CD4-positive, alpha-beta T cell treated with Interleukin-15 for 4 hours (primary cell): ENCODE data around the gene SPPL3.
"Not testable (repeated sequence)": the region's sequence is repeated elsewhere in the genome, so short reads cannot be mapped to it uniquely, and the experiment has no call there.

Experiments used
- DNase-seq: peaks from one replicate; pipeline ENCODE4 v3.0.0-alpha.2; 2020; ENCODE audit warnings: low spot score

The SPPL3 gene

GRCh38 chr12:120744922-120745493 lies 159.2 kb downstream of the SPPL3 start:
- no peak for DNase-seq

- DNase-seq: no peak
Observed at GRCh38 chr12:120741476-120742421, 162.4 kb downstream of the SPPL3 start.

- DNase-seq: no peak
Observed at GRCh38 chr12:120740871-120741270, 163.3 kb downstream of the SPPL3 start.

GRCh38 chr12:120739821-120740613 lies 164.1 kb downstream of the SPPL3 start:
- no peak for DNase-seq

GRCh38 chr12:120739031-120739762 lies 165.0 kb downstream of the SPPL3 start:
- no peak for DNase-seq

- DNase-seq: no peak
Observed at GRCh38 chr12:120738252-120739030, 165.7 kb downstream of the SPPL3 start.

GRCh38 chr12:120737557-120738251 lies 166.5 kb downstream of the SPPL3 start:
- no peak for DNase-seq

- no peak for DNase-seq
Observed at GRCh38 chr12:120736404-120737331, 167.5 kb downstream of the SPPL3 start.

GRCh38 chr12:120735181-120735580 lies 169.0 kb downstream of the SPPL3 start:
- DNase-seq: no peak

- DNase-seq: no peak
Observed at GRCh38 chr12:120734210-120734609, 169.9 kb downstream of the SPPL3 start.

GRCh38 chr12:120733574-120733973 lies 170.6 kb downstream of the SPPL3 start:
- DNase-seq: no peak

GRCh38 chr12:120732198-120732597 lies 172.0 kb downstream of the SPPL3 start:
- not testable (repeated sequence) for DNase-seq

- DNase-seq: no peak
Observed at GRCh38 chr12:120726961-120727360, 177.2 kb downstream of the SPPL3 start.

- DNase-seq: no peak
Observed at GRCh38 chr12:120726510-120726793, 177.7 kb downstream of the SPPL3 start.

- peak; percentile 85 for DNase-seq
Observed at GRCh38 chr12:120725659-120726509, 178.3 kb downstream of the SPPL3 start, which contains the start of gene ACADS. TSS of gene ACADS (plus strand) at chr12:120725826. CDS start at chr12:120725886, 60 bp downstream.

GRCh38 chr12:120725151-120725658 lies 179.0 kb downstream of the SPPL3 start:
- no peak for DNase-seq

GRCh38 chr12:120724720-120725119 lies 179.4 kb downstream of the SPPL3 start:
- no peak for DNase-seq

- DNase-seq: no peak
Observed at GRCh38 chr12:120722784-120723183, 181.4 kb downstream of the SPPL3 start.
